NCI-H774 (cell line): ENCODE results near the gene PSMD11.
A peak's percentile ranks its signal among the peaks of the same experiment; 100 is the strongest.
"Not testable (repeated sequence)": the region's sequence is repeated elsewhere in the genome, so short reads cannot be mapped to it uniquely, and the experiment has no call there.

Experiments
- DNase-seq: peaks from one replicate; lab custom pipeline; 2025; lab: John Stamatoyannopoulos, UW

The PSMD11 gene

GRCh38 chr17:32444301-32445073 lies at the start of gene PSMD11:
Gene PSMD11 (plus strand): TSS chr17:32444510. CDS start chr17:32444524, 14 bp downstream.
- DNase-seq, result peak; percentile 98

- no peak for DNase-seq
These were observed 48.0 kb upstream of the PSMD11 start for GRCh38 chr17:32396343-32396742.

- DNase-seq, result no peak
These were observed 45.4 kb upstream of the PSMD11 start for GRCh38 chr17:32398946-32399345.

GRCh38 chr17:32410085-32410484 lies 34.2 kb upstream of the PSMD11 start:
- DNase-seq, result not testable (repeated sequence)

- no peak for DNase-seq
These were observed 17.4 kb upstream of the PSMD11 start for GRCh38 chr17:32426894-32427293.

- DNase-seq, result no peak
These were observed 14.7 kb upstream of the PSMD11 start for GRCh38 chr17:32429598-32429997.

- DNase-seq, result no peak
These were observed 3.6 kb upstream of the PSMD11 start for GRCh38 chr17:32440722-32441121.

- DNase-seq, result no peak
These were observed 2.4 kb upstream of the PSMD11 start for GRCh38 chr17:32441886-32442285.

- DNase-seq, result no peak
These were observed 446 bp upstream of the PSMD11 start for GRCh38 chr17:32443827-32444300.

- no peak for DNase-seq
These were observed 735 bp downstream of the PSMD11 start for GRCh38 chr17:32445074-32445415.

GRCh38 chr17:32445497-32445896 lies 1.2 kb downstream of the PSMD11 start:
- DNase-seq, result no peak

- DNase-seq, result no peak
These were observed 1.7 kb downstream of the PSMD11 start for GRCh38 chr17:32445971-32446370.

- DNase-seq, result no peak
These were observed 2.6 kb downstream of the PSMD11 start for GRCh38 chr17:32446949-32447348.

GRCh38 chr17:32449963-32450362 lies 5.7 kb downstream of the PSMD11 start:
- DNase-seq, result no peak

- DNase-seq, result not testable (repeated sequence)
These were observed 6.1 kb downstream of the PSMD11 start for GRCh38 chr17:32450379-32450778.

- no peak for DNase-seq
These were observed 7.6 kb downstream of the PSMD11 start for GRCh38 chr17:32451879-32452278.

- DNase-seq, result no peak
These were observed 8.0 kb downstream of the PSMD11 start for GRCh38 chr17:32452281-32452680.

GRCh38 chr17:32453370-32453769 lies 9.1 kb downstream of the PSMD11 start:
- no peak for DNase-seq

GRCh38 chr17:32458371-32458770 lies 14.1 kb downstream of the PSMD11 start:
- no peak for DNase-seq

- DNase-seq, result no peak
These were observed 15.7 kb downstream of the PSMD11 start for GRCh38 chr17:32460054-32460453.

- DNase-seq, result no peak
These were observed 17.2 kb downstream of the PSMD11 start for GRCh38 chr17:32461498-32461852.

- DNase-seq, result peak; percentile 56
These were observed 17.7 kb downstream of the PSMD11 start for GRCh38 chr17:32461853-32462617.

GRCh38 chr17:32463304-32463703 lies 19.0 kb downstream of the PSMD11 start:
- DNase-seq, result no peak
